Immature natural killer cell (primary cell): Measurements from ENCODE around the gene SPEF1. TPM values are rescaled to one million over a fixed set of nuclear protein-coding genes. Genes with fewer than 3 reads are reported as not detected.
A peak's percentile ranks its signal among the peaks of the same experiment; 100 is the strongest.

Source experiments
- DNase-seq, 3 donors: peaks; one replicate each; pipeline ENCODE4 v3.0.0; 2022; ENCODE audit warnings: mixed read lengths in 1 of 3
- H3K27ac Mint-ChIP-seq, 6 donors: one replicate each; pipeline ENCODE4 v1.8.0; 2020; ENCODE audit warnings: mixed read lengths in 6 of 6, mild to moderate bottlenecking in 5 of 6, inconsistent platforms in 4 of 6, moderate library complexity in 3 of 6
- H3K27me3 Mint-ChIP-seq, 3 donors: one replicate each; pipeline ENCODE4 v1.8.0; 2020 to 2021; ENCODE audit warnings: low read depth in 3 of 3, mild to moderate bottlenecking in 3 of 3, mixed read lengths in 3 of 3, moderate library complexity in 3 of 3, inconsistent platforms in 1 of 3
- H3K36me3 Mint-ChIP-seq, 3 donors: one replicate each; pipeline ENCODE4 v1.8.0; 2020; ENCODE audit warnings: mixed read lengths in 3 of 3, inconsistent platforms in 2 of 3, mild to moderate bottlenecking in 2 of 3
- H3K4me1 Mint-ChIP-seq, 2 donors: one replicate each; pipeline ENCODE4 v1.8.0; 2020; ENCODE audit warnings: inconsistent platforms in 2 of 2, mild to moderate bottlenecking in 2 of 2, mixed read lengths in 2 of 2, moderate library complexity in 1 of 2
- H3K4me3 Mint-ChIP-seq, 5 donors: one replicate each; pipeline ENCODE4 v1.8.0; 2020; ENCODE audit warnings: mild to moderate bottlenecking in 5 of 5, mixed read lengths in 5 of 5, inconsistent platforms in 3 of 5, moderate library complexity in 3 of 5
- H3K9me3 Mint-ChIP-seq, 6 donors: one replicate each; pipeline ENCODE4 v1.8.0; 2020; ENCODE audit warnings: mild to moderate bottlenecking in 6 of 6, mixed read lengths in 6 of 6, inconsistent platforms in 4 of 6, moderate library complexity in 3 of 6
- polyA plus RNA-seq, 3 donors: library from polyadenylated mRNA; unstranded; fragments of 300-500 nt; fragmentation: Illumina TruSeq; gene quantifications; one replicate each; pipeline ENCODE4 v1.2.3, GENCODE V29; 2021

Gene SPEF1
- polyA plus RNA-seq, 3 donors from 2014 or later: not detected

DNA sequence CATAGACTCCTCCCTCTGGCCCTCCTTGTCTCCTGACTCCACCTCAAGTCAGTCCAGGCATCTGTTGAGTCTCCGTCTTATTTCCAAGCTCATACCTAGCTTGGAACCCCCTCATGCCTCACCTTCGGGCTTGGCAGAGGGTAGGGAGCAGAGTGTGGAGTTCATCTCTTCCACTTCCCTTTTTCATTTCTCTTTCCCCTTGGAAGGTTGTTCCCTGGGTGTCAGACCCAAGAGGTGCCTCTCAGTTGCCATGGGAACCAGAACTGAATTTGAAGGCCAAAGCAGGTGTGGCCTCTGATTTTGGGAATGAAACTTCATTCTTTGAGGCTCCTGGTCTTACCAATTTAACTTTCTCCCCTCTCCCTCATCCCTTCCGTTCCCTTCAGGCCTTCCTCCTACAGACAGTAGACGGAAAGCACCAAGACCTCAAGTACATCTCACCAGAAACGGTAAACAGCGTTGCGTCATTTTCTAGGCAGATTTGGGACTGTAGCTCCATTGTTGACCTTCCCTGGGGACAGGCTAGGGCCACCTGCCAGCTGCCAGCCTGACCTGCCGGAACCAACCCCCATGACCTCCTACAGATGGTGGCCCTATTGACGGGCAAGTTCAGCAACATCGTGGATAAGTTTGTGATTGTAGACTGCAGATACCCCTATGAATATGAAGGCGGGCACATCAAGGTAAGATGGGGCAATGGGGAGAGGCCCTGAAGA, 21.4 kb upstream of the SPEF1 start:
- peaks cover 0 to 9% (median 3%) of the 10 kb centered on the region in 3 donors for H3K27me3 Mint-ChIP-seq
- peak overlapping the region; percentile 46 to 87 (median 76) for H3K27ac Mint-ChIP-seq
- peaks cover 37 to 67% (median 38%) of the 10 kb centered on the region in 3 donors for H3K36me3 Mint-ChIP-seq
- H3K9me3 Mint-ChIP-seq: no peaks in the 10 kb centered on the region
- DNase-seq: no peak
- peaks cover 60 to 75% of the 10 kb centered on the region in 2 donors for H3K4me1 Mint-ChIP-seq
- H3K4me3 Mint-ChIP-seq: peak overlapping the region in 1 of 5 donors; percentile 18

DNA sequence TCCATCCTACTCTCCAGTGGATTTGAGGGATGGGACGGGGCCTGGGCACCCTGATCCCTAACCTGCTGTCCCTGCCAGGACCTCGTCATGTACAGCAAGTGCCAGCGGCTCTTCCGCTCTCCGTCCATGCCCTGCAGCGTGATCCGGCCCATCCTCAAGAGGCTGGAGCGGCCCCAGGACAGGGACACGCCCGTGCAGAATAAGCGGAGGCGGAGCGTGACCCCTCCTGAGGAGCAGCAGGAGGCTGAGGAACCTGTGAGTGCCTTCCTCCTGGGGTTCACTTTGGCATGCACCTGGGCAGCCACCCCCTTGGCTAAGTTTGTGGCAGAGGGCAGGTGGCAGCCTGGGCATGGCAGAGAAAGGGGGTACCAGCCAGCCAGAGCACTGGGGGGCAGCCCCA, 20.6 kb upstream of the SPEF1 start:
- H3K27me3 Mint-ChIP-seq: peaks cover 0 to 9% (median 3%) of the 10 kb centered on the region in 3 donors

DNA sequence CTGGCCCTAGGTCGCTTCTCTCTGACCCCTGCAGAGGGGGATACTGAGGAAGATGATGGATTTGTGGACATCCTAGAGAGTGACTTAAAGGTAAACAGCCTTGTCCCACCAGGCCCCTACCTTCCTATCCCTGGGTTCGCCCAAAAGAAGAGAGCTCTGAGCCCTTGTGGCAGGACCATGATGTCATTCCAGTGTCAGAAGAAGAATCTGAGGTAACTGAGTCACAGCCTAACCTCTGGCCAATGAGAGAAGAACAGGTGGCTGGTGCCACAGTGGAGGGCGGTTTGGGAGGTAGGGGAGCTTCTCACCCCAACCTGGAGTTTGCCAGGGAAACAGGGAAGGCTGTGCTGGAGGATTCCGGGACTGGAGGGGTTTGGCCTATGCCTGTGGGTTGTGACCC, 20.1 kb upstream of the SPEF1 start:
- peaks cover 37 to 69% (median 38%) of the 10 kb centered on the region in 3 donors for H3K36me3 Mint-ChIP-seq
- no peak overlapping the region for H3K4me3 Mint-ChIP-seq
- peaks cover 0 to 9% (median 3%) of the 10 kb centered on the region in 3 donors for H3K27me3 Mint-ChIP-seq
- peaks cover 63 to 74% of the 10 kb centered on the region in 2 donors for H3K4me1 Mint-ChIP-seq
- H3K27ac Mint-ChIP-seq: peak overlapping the region in 4 of 6 donors; percentile 34 to 78 (median 50)
- no peak for DNase-seq
- H3K9me3 Mint-ChIP-seq: no peaks in the 10 kb centered on the region

More for the DNA sequence above, 20.6 kb upstream of the SPEF1 start:
- H3K36me3 Mint-ChIP-seq: peaks cover 37 to 69% (median 38%) of the 10 kb centered on the region in 3 donors
- DNase-seq: no peak
- peaks cover 60 to 75% of the 10 kb centered on the region in 2 donors for H3K4me1 Mint-ChIP-seq
- peak overlapping the region in 1 of 6 donors; percentile 59 for H3K27ac Mint-ChIP-seq
- H3K4me3 Mint-ChIP-seq: no peak overlapping the region
- no peaks in the 10 kb centered on the region for H3K9me3 Mint-ChIP-seq

DNA sequence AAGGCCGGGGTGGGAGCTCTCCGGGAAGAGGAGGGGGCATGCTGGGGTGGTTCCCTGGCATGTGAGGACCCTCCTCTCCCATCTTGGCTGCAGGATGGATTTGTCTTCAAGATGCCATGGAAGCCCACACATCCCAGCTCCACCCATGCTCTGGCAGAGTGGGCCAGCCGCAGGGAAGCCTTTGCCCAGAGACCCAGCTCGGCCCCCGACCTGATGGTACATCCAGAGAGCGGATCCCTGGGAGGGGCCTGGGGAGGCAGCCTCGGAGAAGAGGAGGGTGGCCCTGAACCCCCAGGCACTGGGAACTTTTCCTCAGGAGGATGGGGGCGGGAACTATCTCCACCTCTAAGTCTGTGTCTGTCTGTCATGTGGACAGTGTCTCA, 19.6 kb upstream of the SPEF1 start:
- Mint-ChIP-seq H3K36me3 (peaks cover 33 to 66% (median 38%) of the 10 kb centered on the region in 3 donors), H3K4me1 (peaks cover 64 to 73% of the 10 kb centered on the region in 2 donors), H3K4me3 (no peak overlapping the region), H3K9me3 (no peaks in the 10 kb centered on the region), H3K27ac (peak overlapping the region in 3 of 6 donors; percentile 40 to 78 (median 59)), H3K27me3 (peaks cover 0 to 9% (median 3%) of the 10 kb centered on the region in 3 donors)
- no peak for DNase-seq

DNA sequence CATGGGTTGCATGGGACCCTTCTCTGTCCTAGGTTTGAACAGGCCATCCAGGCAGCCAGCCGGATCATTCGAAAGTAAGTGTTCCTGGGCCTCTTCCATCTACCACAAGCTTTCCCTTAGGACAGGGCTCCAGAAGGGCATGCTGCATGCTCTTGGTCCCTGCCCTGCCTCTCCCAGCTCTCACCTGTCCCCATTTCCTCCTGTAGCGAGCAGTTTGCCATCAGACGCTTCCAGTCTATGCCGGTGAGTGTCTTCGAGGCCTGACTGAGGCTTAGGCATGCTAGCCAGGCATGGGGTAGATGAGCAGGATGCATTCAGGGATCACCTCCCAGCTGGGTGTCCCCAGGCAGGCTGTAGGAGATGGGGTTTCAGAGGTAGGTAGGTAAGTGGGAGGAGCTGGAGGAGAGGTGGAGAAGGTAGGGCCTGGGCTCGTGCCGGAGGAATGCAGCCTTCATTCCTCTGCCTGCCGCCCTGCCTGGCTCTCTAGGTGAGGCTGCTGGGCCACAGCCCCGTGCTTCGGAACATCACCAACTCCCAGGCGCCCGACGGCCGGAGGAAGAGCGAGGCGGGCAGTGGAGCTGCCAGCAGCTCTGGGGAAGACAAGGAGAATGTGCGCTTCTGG, 19.1 kb upstream of the SPEF1 start:
- Mint-ChIP-seq H3K4me1 (peaks cover 66 to 73% of the 10 kb centered on the region in 2 donors), H3K9me3 (no peaks in the 10 kb centered on the region), H3K27ac (peak overlapping the region; percentile 51 to 99 (median 74)), H3K27me3 (peaks cover 0 to 13% (median 3%) of the 10 kb centered on the region in 3 donors), H3K36me3 (peaks cover 29 to 61% (median 34%) of the 10 kb centered on the region in 3 donors), H3K4me3 (peak overlapping the region in 3 of 5 donors; percentile 46 to 97 (median 60))
- no peak for DNase-seq

DNA sequence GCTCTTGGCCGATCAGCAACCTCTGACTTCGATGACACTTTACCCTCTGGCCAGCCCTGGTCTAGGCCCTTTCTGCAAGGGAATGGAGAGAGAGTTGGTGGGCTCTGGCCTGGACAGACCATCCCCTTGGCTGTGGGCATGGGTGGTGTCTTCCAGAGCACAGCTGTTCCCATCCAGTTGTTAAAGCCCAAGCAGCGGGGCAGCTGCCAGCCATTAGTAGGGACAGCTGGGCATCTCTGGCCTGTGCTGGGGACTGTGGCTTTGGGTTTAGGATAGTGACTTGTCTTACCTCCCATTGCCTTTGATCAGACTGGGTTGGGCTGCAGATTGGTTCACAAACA, 17.6 kb upstream of the SPEF1 start:
- Mint-ChIP-seq H3K27ac (peak overlapping the region; percentile 87 to 99 (median 96)), H3K36me3 (peaks cover 20 to 48% (median 23%) of the 10 kb centered on the region in 3 donors), H3K4me1 (peaks cover 63 to 68% of the 10 kb centered on the region in 2 donors)

DNA sequence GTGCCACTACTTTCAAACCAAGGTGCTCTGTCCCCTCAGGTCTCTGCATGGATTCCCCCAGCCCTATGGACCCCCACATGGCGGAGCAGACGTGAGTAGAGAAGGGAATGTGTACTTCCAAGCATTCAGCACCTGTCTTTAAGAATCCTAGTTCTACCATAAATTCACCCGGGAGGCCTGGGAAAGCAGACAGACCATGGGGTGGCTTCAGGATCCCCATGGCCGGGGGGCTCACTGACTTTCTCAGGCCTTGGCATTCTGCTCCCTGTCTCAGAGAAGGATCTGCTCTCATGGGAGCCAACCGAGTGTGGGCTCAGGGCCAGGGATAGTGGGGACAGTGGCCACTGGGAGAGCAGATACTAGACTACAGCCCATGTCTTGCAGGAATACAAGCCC, 17.1 kb upstream of the SPEF1 start:
- peak overlapping the region; percentile 85 to 97 (median 92) for H3K4me3 Mint-ChIP-seq
- H3K27ac Mint-ChIP-seq: peak overlapping the region; percentile 87 to 99 (median 96)
- H3K36me3 Mint-ChIP-seq: peaks cover 15 to 43% (median 19%) of the 10 kb centered on the region in 3 donors
- peaks cover 60 to 63% of the 10 kb centered on the region in 2 donors for H3K4me1 Mint-ChIP-seq
- no peaks in the 10 kb centered on the region for H3K9me3 Mint-ChIP-seq
- H3K27me3 Mint-ChIP-seq: peaks cover 0 to 11% (median 3%) of the 10 kb centered on the region in 3 donors
- DNase-seq: no peak

More for the DNA sequence above, 17.6 kb upstream of the SPEF1 start:
- Mint-ChIP-seq H3K4me3 (peak overlapping the region; percentile 85 to 97 (median 92)), H3K9me3 (no peaks in the 10 kb centered on the region), H3K27me3 (peaks cover 0 to 13% (median 3%) of the 10 kb centered on the region in 3 donors)
- no peak for DNase-seq

DNA sequence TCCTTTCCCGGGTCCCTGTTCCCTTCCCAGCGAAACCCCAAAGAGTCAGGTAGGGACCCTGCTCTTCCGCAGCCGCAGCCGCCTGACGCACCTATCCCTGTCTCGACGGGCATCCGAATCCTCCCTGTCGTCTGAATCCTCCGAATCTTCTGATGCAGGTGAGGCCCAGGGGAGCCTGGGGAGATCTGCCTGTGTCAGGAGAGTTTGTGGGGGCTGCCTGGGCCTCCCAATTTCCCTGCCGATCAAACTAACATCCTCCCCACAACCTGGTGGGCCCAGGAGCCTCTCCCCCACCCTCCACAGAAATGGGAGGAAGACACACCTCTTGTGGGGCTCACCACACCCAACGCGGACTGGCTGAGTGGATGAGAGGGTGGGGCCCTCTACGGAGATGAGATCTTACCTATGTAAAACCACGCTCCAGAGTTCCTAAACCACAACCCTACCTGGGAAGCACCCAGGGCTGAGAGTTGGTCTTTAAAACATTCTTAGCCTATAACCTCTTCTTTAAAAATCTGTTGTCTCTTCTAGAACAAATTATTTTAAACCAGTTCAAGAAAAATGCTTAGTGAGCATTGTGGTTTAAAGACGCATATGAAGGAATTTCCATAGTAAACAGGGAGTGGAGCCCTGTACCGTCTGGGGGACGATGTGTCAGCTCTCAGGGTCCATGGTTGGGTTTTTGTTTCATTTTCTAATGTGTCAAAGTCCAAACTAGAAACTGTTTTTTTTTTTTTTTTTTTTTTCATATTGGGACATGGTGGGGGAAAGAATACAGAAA, 16.5 kb upstream of the SPEF1 start:
- H3K9me3 Mint-ChIP-seq: no peaks in the 10 kb centered on the region
- H3K36me3 Mint-ChIP-seq: peaks cover 11 to 38% (median 14%) of the 10 kb centered on the region in 3 donors
- H3K4me1 Mint-ChIP-seq: peaks cover 57% of the 10 kb centered on the region in 2 donors
- peak; percentile 45 to 53 (median 47) for DNase-seq
- H3K27me3 Mint-ChIP-seq: peaks cover 0 to 11% (median 3%) of the 10 kb centered on the region in 3 donors
- peak overlapping the region; percentile 85 to 97 (median 92) for H3K4me3 Mint-ChIP-seq
- peak overlapping the region; percentile 87 to 99 (median 96) for H3K27ac Mint-ChIP-seq

DNA sequence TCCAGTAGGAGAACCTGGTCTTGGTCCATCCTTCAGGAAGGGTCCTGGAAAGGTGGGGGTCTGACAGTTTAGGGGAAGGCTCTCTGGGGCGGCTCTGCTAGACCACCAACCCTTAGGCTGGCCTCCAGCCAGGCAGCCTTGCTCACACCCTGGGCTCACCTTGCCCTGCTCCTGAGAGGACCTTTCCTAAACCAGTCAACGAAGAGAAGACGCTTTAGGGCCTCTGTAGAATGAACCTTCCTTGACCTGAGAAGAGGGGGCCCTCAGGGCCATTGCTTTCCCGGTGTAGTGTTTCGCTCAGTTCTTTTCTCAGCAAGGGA, 15.9 kb upstream of the SPEF1 start:
- peak overlapping the region; percentile 85 to 97 (median 92) for H3K4me3 Mint-ChIP-seq
- H3K9me3 Mint-ChIP-seq: no peaks in the 10 kb centered on the region
- peaks cover 0 to 11% (median 3%) of the 10 kb centered on the region in 3 donors for H3K27me3 Mint-ChIP-seq
- peak overlapping the region; percentile 87 to 99 (median 96) for H3K27ac Mint-ChIP-seq
- H3K36me3 Mint-ChIP-seq: peaks cover 6 to 32% (median 9%) of the 10 kb centered on the region in 3 donors
- H3K4me1 Mint-ChIP-seq: peaks cover 52% of the 10 kb centered on the region in 2 donors
- DNase-seq: no peak

DNA sequence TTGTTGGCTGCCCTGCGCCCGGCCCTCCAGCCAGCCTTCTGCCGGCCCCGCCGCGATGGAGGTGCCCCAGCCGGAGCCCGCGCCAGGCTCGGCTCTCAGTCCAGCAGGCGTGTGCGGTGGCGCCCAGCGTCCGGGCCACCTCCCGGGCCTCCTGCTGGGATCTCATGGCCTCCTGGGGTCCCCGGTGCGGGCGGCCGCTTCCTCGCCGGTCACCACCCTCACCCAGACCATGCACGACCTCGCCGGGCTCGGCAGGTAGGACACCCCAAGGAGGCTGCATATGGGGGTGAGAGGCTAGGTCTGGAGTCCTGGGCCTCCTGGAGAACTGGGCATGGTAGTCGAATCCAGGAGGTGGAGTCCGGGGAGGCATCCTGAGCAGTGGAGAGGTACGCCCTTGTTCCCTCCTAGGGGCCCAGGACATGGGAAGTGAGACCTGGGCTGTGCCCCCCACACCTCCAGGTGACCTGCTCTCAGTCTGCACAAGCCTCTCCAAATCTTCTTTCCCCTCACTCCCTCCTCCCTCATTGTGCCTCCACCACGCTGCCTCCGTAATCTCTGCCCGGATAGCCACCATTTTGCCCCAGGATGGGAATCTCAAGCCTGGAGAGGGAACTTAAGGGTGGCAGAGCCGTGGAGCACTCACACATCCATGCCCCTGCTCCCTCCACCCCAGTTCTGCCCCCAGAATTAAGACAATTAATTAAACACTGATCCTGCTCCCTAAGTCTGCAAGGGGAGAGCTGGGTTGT, 15.4 kb upstream of the SPEF1 start:
- Mint-ChIP-seq H3K9me3 (no peaks in the 10 kb centered on the region), H3K27me3 (peaks cover 0 to 11% (median 3%) of the 10 kb centered on the region in 3 donors), H3K36me3 (peaks cover 6 to 29% (median 9%) of the 10 kb centered on the region in 3 donors), H3K4me1 (peaks cover 52% of the 10 kb centered on the region in 2 donors), H3K27ac (peak overlapping the region; percentile 87 to 99 (median 96)), H3K4me3 (peak overlapping the region; percentile 85 to 97 (median 92))
- no peak for DNase-seq

DNA sequence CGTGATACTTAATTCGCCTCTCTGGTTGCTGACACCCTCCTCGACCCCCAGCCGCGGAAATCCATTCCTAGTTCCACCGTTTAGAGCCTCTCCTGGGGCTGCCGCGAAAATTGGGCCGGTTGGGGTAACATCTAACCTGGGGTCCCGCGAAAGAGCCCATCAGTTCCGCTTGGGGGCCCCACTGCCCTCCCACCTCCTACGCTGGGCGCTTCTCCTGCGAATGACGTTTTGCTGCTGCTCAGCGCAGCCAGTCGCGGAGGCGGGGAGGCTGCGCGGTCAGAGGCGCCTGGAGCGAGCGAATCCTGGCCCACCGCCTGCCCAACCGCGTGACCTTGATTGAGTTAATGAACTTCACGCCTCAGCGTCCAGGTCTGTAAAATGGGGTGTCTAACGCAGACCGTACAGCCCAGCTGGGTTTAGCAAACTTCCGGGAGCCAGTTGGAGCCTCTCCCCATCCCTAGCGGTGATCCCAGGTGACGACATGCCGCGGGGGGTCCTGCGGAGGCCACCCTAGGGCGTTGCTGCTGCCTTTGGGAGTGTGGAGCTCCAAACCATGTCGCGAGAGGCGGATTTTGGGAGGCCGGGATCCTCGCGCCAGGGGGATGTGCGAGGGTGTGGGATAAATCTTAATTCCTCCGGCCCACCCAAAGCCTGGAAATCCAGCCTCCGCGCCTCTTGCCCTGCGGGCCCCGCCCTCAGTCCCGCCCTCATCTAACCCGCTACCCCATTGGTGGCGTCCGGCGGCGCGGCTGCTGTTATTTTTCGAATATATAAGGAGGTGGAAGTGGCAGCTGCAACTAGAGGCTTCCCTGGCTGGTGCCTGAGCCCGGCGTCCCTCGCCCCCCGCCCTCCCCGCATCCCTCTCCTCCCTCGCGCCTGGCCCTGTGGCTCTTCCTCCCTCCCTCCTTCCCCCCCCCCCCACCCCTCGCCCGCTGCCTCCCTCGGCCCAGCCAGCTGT, 14.5 kb upstream of the SPEF1 start, which contains the start of gene CDC25B:
TSS of gene CDC25B (plus strand) at position 800 of the 958 bp plus-strand sequence. CDS start 222 bp downstream, outside the sequence.
- peak within 1 kb of the TSS; percentile 92 to 97 (median 93) for H3K4me3 Mint-ChIP-seq
- peak within 1 kb of the TSS; percentile 95 to 99 (median 98) for H3K27ac Mint-ChIP-seq
- peak; percentile 86 to 89 (median 87) for DNase-seq
- H3K27me3 Mint-ChIP-seq: peaks cover 0 to 11% (median 3%) of the 10 kb centered on the region in 3 donors
- H3K4me1 Mint-ChIP-seq: peaks cover 50 to 52% of the 10 kb centered on the region in 2 donors
- H3K9me3 Mint-ChIP-seq: no peaks in the 10 kb centered on the region
- peaks cover 3 to 24% (median 6%) of the 10 kb centered on the region in 3 donors for H3K36me3 Mint-ChIP-seq
